IPS-18c (cell line): Measurements from ENCODE around the gene FBH1.
"Not testable (repeated sequence)": the region's sequence is repeated elsewhere in the genome, so short reads cannot be mapped to it uniquely, and the experiment has no call there.

Source experiments
- H3K4me3 ChIP-seq: 2 replicates; pipeline ENCODE4 v1.7.0; 2013; ENCODE audit warnings: low read depth, mild to moderate bottlenecking, low read length, moderate library complexity; ENCODE audit not compliant: insufficient read depth
- H3K9me3 ChIP-seq: one replicate; pipeline ENCODE4 v1.6.1; 2013; ENCODE audit warnings: mild to moderate bottlenecking, low read length, moderate library complexity; ENCODE audit not compliant: control insufficient read depth, insufficient read depth

FBH1 gene

GRCh38 chr10:5959581-5960069 lies 69.6 kb downstream of the FBH1 start:
- Histone ChIP-seq H3K4me3 (no peak overlapping the region), H3K9me3 (no peaks in the 10 kb centered on the region)

- Histone ChIP-seq H3K4me3 (no peak overlapping the region), H3K9me3 (no peaks in the 10 kb centered on the region)
These were observed 70.3 kb downstream of the FBH1 start for GRCh38 chr10:5960070-5960972.

DNA sequence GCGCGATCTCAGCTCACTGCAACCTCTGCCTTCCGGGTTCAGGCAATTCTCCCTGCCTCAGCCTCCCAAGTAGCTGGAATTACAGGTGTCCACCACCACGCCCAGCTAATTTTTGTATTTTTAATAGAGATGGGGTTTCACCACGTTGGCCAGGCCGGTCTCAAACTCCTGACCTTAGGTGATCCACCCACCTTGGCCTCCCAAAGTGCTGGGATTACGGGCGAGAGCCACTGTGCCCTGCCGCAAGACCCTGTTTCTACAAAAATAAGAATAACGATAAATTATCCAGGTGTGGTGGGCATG lies 70.9 kb downstream of the FBH1 start:
- H3K9me3 ChIP-seq, H3K4me3 ChIP-seq: not testable (repeated sequence)

DNA sequence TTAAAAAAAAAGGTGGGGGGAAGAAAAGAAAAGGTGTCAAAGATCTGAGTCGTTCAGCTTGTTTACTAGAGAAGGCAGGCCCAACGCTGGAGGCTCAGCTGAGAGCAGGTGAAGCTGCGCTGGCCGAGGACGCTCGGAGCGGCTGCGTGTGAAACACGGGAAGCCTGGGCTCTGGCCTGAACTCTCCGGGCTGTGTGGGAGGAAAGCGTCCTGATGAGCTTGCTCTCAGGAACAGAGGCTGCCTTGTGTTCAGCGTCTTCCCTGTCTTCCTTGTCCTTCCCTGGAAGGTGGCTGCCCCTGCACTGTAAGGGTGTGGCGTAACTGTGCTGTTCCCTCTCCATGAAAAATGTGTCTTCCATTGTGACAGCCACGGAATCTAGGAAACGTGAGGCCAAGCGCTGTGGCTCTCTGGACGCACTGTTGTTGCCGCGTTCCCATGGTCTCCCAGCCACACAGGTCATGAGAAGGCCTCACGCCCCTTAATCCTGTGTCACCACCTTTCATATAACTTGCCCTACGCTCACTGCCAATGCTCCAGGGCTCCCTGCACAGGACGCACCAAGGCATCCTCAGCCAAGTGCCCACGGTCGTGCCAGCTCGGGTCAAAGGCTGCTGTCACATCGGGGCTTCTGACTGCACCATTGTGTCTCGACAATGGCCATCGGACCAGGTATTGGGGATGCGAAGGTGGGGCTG lies 71.5 kb downstream of the FBH1 start:
- no peaks in the 10 kb centered on the region for H3K9me3 ChIP-seq
- H3K4me3 ChIP-seq = no peak overlapping the region

- not testable (repeated sequence) for H3K9me3 ChIP-seq, H3K4me3 ChIP-seq
These were observed 72.4 kb downstream of the FBH1 start for GRCh38 chr10:5962358-5962940.

DNA sequence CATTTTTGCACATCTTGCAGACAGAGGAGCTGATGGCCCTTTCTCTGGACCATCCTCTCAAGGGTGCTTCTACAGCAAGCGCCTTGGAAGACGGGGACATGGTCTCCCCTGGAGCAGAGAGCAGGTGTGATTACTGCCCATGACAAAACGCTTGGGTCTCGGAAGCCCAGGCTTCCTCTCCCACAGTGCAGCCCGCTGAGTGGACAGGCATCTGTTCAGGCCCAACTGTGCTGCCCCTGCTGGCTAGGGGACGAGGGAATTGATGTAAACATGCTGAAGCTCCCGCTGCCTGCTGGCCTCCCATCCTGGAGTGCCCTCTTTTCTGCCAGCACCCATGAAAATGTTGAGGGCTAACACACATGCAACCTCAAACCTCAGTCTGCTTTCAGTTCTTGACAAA lies 73.0 kb downstream of the FBH1 start:
- no peaks in the 10 kb centered on the region for H3K9me3 ChIP-seq
- H3K4me3 ChIP-seq = no peak overlapping the region

- no peaks in the 10 kb centered on the region for H3K9me3 ChIP-seq
These were observed 73.5 kb downstream of the FBH1 start for GRCh38 chr10:5963591-5963990.

DNA sequence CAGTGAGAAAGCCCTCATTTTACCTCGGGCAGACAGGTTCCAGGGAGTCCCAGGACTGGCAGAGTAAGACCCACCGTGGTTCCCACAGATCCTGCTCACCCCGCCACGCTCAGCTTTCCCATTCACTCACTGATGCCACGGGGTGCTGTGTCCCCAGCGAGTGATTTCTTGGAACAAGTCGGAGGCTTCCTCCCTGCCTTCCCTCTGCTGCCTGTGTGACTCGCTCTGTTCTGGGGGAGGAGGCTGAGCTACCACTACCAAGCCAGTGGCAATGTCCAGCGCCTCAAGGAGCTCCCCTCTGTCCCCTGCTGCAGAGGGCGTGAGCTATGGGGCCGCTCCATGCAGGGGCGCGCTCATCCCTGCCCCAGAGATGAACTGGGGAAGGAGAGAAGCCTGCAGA lies 74.7 kb downstream of the FBH1 start:
- H3K4me3 ChIP-seq = no peak overlapping the region
- H3K9me3 ChIP-seq = no peaks in the 10 kb centered on the region

More at GRCh38 chr10:5963591-5963990, 73.5 kb downstream of the FBH1 start:
- H3K4me3 ChIP-seq = no peak overlapping the region

- no peak overlapping the region for H3K4me3 ChIP-seq
- no peaks in the 10 kb centered on the region for H3K9me3 ChIP-seq
These were observed 75.2 kb downstream of the FBH1 start for GRCh38 chr10:5965266-5965665.

DNA sequence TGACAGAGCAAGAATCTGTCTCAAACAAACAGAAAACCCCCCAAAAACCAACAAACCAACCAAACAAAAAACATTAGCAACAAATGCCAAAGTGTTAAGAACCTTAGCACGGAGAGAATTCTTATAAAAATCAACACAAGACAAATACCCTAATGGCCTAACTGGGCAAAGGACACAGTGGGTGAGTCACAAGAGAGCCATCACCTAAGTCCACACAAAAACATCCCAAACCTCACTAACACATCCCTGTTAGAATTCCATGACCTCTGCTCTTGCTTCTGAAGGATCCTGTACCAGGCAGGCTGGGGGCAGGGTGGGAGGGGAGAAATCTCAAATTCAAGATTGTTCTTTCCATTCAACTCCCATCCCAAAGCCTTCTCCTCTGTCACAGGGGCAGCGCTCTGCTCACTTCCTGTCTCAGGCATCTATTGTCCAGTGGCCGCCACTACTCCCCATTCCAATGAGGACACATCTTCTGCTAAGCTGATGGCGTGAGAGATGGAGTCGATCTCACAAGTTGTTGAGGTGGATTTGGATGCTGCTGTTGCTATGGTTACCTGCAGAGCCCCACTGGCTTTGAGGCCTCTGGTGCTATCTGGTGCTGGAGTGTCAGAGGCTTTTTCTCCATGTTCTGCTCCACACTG lies 78.1 kb downstream of the FBH1 start:
- Histone ChIP-seq H3K9me3 (no peaks in the 10 kb centered on the region), H3K4me3 (no peak overlapping the region)

- Histone ChIP-seq H3K4me3 (no peak overlapping the region), H3K9me3 (no peaks in the 10 kb centered on the region)
These were observed 78.8 kb downstream of the FBH1 start for GRCh38 chr10:5968681-5969453.

DNA sequence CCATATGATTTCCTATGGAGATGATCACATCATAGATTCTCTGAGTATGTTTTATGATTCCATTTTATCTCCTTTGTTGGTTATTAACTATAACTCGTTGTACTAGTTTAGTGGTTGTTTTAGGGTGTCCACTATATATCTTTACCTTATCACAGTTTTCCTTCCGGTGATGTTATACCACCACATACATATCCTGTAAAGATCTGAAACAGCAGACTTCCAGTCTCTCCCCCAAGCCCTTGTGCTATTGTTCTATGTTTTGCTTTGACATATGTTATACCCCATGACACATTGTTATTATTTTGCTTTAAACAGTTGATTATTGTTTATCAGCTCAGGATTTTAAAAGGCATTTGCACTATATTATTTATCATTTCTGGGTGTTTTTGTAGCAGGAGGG lies 80.0 kb downstream of the FBH1 start:
- no peaks in the 10 kb centered on the region for H3K9me3 ChIP-seq
- no peak overlapping the region for H3K4me3 ChIP-seq

DNA sequence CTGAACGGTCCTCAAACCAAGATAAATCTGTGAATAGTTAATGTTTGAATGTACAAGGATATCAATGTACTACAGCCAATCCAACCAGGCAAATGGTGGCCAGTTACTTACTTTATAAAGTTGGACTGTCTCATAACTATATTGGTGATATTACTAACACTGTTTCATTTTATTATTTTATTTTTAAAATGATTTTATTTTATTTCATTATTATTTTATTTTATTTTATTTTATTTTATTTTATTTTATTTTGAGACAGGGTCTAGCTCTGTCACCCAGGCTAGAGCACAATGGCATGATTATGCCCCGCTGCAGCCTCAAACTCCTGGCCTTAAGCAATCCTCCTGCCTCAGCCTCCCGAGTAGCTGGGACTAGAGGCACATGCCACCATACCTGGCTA lies 80.5 kb downstream of the FBH1 start:
- no peak overlapping the region for H3K4me3 ChIP-seq

DNA sequence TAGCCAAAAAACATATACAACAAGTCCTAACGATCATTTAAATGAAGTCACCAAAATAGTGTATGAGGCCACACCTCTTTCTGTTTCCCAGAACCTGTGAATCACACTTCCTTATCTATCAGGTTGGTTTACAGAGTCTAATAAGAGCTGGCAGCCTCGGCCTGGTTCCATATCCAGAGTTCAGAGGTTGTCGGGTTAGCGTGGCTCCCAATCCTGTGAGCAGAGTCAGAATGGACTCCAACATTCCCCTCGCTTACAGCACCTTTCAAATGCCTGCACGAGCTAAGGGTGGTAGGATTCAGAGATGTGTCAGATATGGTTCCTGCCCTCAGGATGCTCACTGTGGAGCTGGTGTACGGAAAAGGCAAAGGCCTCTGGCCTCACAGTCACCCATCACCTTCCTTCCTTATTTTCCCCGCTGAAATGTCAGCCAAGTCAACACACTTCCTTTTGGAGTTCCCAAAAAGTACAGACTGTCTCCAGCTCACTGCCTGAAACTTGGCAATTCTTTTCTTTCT lies 81.3 kb downstream of the FBH1 start:
- H3K4me3 ChIP-seq = no peak overlapping the region
- H3K9me3 ChIP-seq = no peaks in the 10 kb centered on the region

More for the DNA sequence above, 80.5 kb downstream of the FBH1 start:
- H3K9me3 ChIP-seq = no peaks in the 10 kb centered on the region

- H3K4me3 ChIP-seq = no peak overlapping the region
- H3K9me3 ChIP-seq = no peaks in the 10 kb centered on the region
These were observed 81.8 kb downstream of the FBH1 start for GRCh38 chr10:5971886-5972285.

DNA sequence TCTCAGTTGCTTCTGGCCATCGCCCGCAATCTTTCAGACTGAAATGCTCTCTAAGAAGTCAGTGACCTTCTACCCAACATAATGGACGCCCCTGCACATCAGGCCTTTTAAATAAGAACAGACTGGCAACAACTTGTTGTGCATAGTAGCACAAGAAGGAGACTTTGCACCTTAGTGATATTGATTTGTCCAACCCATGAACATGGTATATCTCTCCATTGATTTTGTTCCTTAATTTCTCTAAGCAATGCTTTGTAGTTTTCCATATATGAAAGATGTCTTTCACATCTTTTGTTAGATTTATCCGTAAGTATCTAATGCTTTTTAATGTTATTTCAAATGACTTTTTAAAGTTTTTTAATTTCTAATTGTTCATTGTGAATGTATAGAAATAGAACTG lies 83.0 kb downstream of the FBH1 start:
- Histone ChIP-seq H3K4me3 (no peak overlapping the region), H3K9me3 (no peaks in the 10 kb centered on the region)
